GM12878 (cell line): ENCODE results near the gene EID1. TPM values are rescaled to one million over a fixed set of nuclear protein-coding genes. Genes with fewer than 3 reads are reported as not detected.

Experiments
- ATAC-seq: fragments of 200-7000 bp; cut with Tn5 transposase; 3 replicates; pipeline ENCODE4 v1.9.1; 2020; ENCODE audit warnings: mild to moderate bottlenecking, moderate library complexity
- BruUV-seq: library from RNA; stranded (reverse); fragments of 400-500 nt; replicated peaks from 2 replicates; lab custom pipeline; 2021; lab: Mats Ljungman, UMichigan
- CTCF ChIA-PET: fragments of 300-600 bp; sonication (Branson Sonifier 250); formaldehyde crosslinking; extraction: SDS; loops from one replicate; lab custom pipeline; 2021; ENCODE audit warnings: inconsistent platforms; lab: Yijun Ruan, JAX
- POLR2A ChIA-PET: fragments of 350-600 bp; formaldehyde crosslinking; extraction: SDS; loops from one replicate; lab custom pipeline; 2021; ENCODE audit warnings: inconsistent platforms; lab: Charles Lee
- RAD21 ChIA-PET: fragments of 300-600 bp; sonication (Branson Sonifier 250); formaldehyde crosslinking; loops from one replicate; lab custom pipeline; 2023; ENCODE audit warnings: antibody characterized with exemption; ENCODE audit not compliant: unreplicated experiment; lab: Charles Lee
- SMC1A ChIA-PET: fragments of 300-600 bp; sonication (Branson Sonifier 250); formaldehyde crosslinking; loops from one replicate; lab custom pipeline; 2023; ENCODE audit not compliant: unreplicated experiment, uncharacterized antibody; lab: Charles Lee
- DNase-seq: peaks from one replicate; pipeline ENCODE4 v3.0.0-alpha.2; 2011; ENCODE audit warnings: low read depth, low spot score
- FAIRE-seq: peaks from 3 replicates; lab custom pipeline; 2011; peaks lifted over from hg19 to GRCh38; lab: Jason Lieb, UNC
- H2AFZ ChIP-seq: 2 replicates; pipeline ENCODE4 v1.6.0; 2011; ENCODE audit warnings: low read depth, low read length, control low read depth; ENCODE audit not compliant: control insufficient read depth
- H3K27ac ChIP-seq: 2 replicates; pipeline ENCODE4 v1.5.1; 2011; ENCODE audit warnings: control low read depth; ENCODE audit not compliant: control insufficient read depth, insufficient read depth
- H3K27me3 ChIP-seq, 2 experiments: replicated peaks in 1 of 2; 2 replicates each; pipeline versions ENCODE4 v1.6.0 to v1.6.1; 2011; ENCODE audit warnings: low read length in 1 of 2; ENCODE audit not compliant: control insufficient read depth in 2 of 2, insufficient read depth in 2 of 2
- H3K36me3 ChIP-seq, 2 experiments: 2 replicates each; pipeline ENCODE4 v1.5.1; 2011; ENCODE audit warnings: low read length in 1 of 2; ENCODE audit not compliant: control insufficient read depth in 2 of 2, insufficient read depth in 2 of 2
- H3K4me1 ChIP-seq: 2 replicates; pipeline ENCODE4 v1.6.1; 2011; ENCODE audit warnings: mild to moderate bottlenecking, low read length, moderate library complexity, mixed read lengths; ENCODE audit not compliant: control insufficient read depth, insufficient read depth
- H3K4me2 ChIP-seq: 2 replicates; pipeline ENCODE4 v1.6.0; 2011; ENCODE audit warnings: control low read depth; ENCODE audit not compliant: control insufficient read depth, insufficient read depth
- H3K4me3 ChIP-seq: fragments of 200-600 bp; sonication (generic); 2 replicates; pipeline ENCODE4 v1.5.1; 2016
- H3K79me2 ChIP-seq: 2 replicates; pipeline ENCODE4 v1.6.0; 2011; ENCODE audit warnings: low read length; ENCODE audit not compliant: control insufficient read depth, insufficient read depth
- H3K9ac ChIP-seq: 2 replicates; pipeline ENCODE4 v1.8.0; 2011; ENCODE audit warnings: low read length, control low read depth, mixed read lengths; ENCODE audit not compliant: control insufficient read depth, insufficient read depth
- H3K9me3 ChIP-seq: replicated peaks from 3 replicates; pipeline ENCODE4 v1.5.1; 2011; ENCODE audit warnings: mild to moderate bottlenecking, low read length; ENCODE audit not compliant: control insufficient read depth, insufficient read depth
- H4K20me1 ChIP-seq: 2 replicates; pipeline ENCODE4 v1.6.0; 2011; ENCODE audit not compliant: control insufficient read depth, insufficient read depth
- CTCF ChIP-seq, 3 experiments: IDR thresholded peaks in 2 of 3; conservative IDR thresholded peaks in 1 of 3; 2 replicates each; pipeline ENCODE4 v1.5.1; 2011; ENCODE audit warnings: low read depth in 3 of 3, low read length in 3 of 3, mild to moderate bottlenecking in 3 of 3, control low read depth in 2 of 3, moderate library complexity in 2 of 3, inconsistent platforms in 1 of 3, mixed read lengths in 1 of 3; ENCODE audit not compliant: control insufficient read depth in 2 of 3, insufficient read depth in 1 of 3; ENCODE audit errors: extremely low read depth in 1 of 3
- MEF2B ChIP-seq: fragments of 450-650 bp; IDR thresholded peaks from 2 replicates; pipeline ENCODE4 v1.6.1; 2018; ENCODE audit warnings: mild to moderate bottlenecking, moderate library complexity; ENCODE audit not compliant: partially characterized antibody, poor library complexity, severe bottlenecking
- RAD21 ChIP-seq: IDR thresholded peaks from 2 replicates; pipeline ENCODE4 v1.6.1; 2011; ENCODE audit warnings: mild to moderate bottlenecking, low read depth, low read length, moderate library complexity; ENCODE audit not compliant: insufficient read depth
- SMC3 ChIP-seq: IDR thresholded peaks from 2 replicates; pipeline ENCODE4 v1.6.1; 2011; ENCODE audit warnings: low read length, improper control_type of control experiment, borderline replicate concordance
- WGBS: methylation state at CpG from one replicate; pipeline ENCODE4 v1.1.6; 2016; ENCODE audit warnings: low lambda C conversion rate; ENCODE audit not compliant: insufficient replicate concordance, insufficient coverage; ENCODE audit errors: missing lambda C conversion rate; 5-methylcytosine and 5-hydroxymethylcytosine counted together
- in situ Hi-C: fragments of 300-500 bp; cut with MboI; formaldehyde crosslinking; loops from 9 replicates; pipeline ENCODE4 v1.14.3; 2018; ENCODE audit warnings: mixed read lengths
- intact Hi-C: fragments of 100-400 bp; cut with micrococcal nuclease; formaldehyde crosslinking; loops from one replicate; pipeline ENCODE4 v1.14.2; 2022; ENCODE audit not compliant: unreplicated experiment
- polyA plus RNA-seq, 11 experiments: library from polyadenylated mRNA; depleted of rRNA in 4 of 11; unstranded in 6 of 11; stranded (reverse) in 5 of 11; fragments of >200 nt; fragmentation: Nextera tagmentation in 4 of 11; fragmentation: Illumina TruSeq in 1 of 11; extraction: Ambion mirVana in 4 of 11; extraction: Trizol in 1 of 11; gene quantifications; 1 replicate in 1 of 11; 2 replicates in 10 of 11; pipeline versions ENCODE4 v1.2.1 to v1.2.3, GENCODE V29; 2011 to 2016; ENCODE audit warnings: inconsistent platforms in 2 of 11, missing spikeins in 2 of 11, low read depth in 1 of 11
- total RNA-seq, 4 experiments: library from RNA; depleted of rRNA in 3 of 4; stranded (reverse); fragments of >200 nt in 3 of 4; fragmentation: Illumina TruSeq in 1 of 4; extraction: Trizol in 1 of 4; gene quantifications; 2 replicates each; pipeline versions ENCODE4 v1.2.1 to v1.2.3, GENCODE V29; 2013 to 2021

Gene EID1
- total and polyA plus RNA-seq, 10 of the 15 experiments (the other 5 are each of a cell fraction or from before 2014, with no cell fraction given), result 45.6 to 210 (median 124) TPM

- Histone ChIP-seq H3K4me1 (no peaks in the 10 kb centered on the region), H3K27ac (no peak overlapping the region), H3K79me2 (no peaks in the 10 kb centered on the region), H3K4me2 (no peak overlapping the region), H3K9ac (no peak overlapping the region), H3K27me3 (no peaks in the 10 kb centered on the region), H3K9me3 (no peaks in the 10 kb centered on the region), H3K4me3 (no peak overlapping the region), H2AFZ (no peak overlapping the region; the same call in 1 of the 2 replicates), H4K20me1 (no peaks in the 10 kb centered on the region), H3K36me3 (no peaks in the 10 kb centered on the region)
- ChIA-PET POLR2A (no interaction called here), SMC1A (interaction anchor here (0.5 kb wide), 1 partner anchor 327 kb away, joined by 3 read pairs; no protein-coding TSS in a partner anchor), RAD21 (interaction anchor here (1.1 to 1.2 kb wide), 3 partner anchors 45 to 497 kb away, joined by 3 to 4 read pairs (median 3); partner anchors contain the start of gene CEP152), CTCF (interaction anchor here (0.8 to 1.9 kb wide), 3 partner anchors 496 to 1460 kb away, joined by 3 to 7 read pairs (median 3); no protein-coding TSS in a partner anchor)
- FAIRE-seq, result no peak
- TF ChIP-seq CTCF (IDR thresholded peaks at IDR 0.05 in 2 of 3, conservative IDR thresholded peaks at IDR 0.05 in 1 of 3; ENCODE audit: control insufficient read depth in 2 of 3, extremely low read depth in 1 of 3, insufficient read depth in 1 of 3, low read depth in 3 of 3, low read length in 3 of 3), result peak in 1 of 3 experiments; percentile 25; a peak in 2 of 6 replicates
- TF ChIP-seq MEF2B, result no peak
- 0 out of 2 replicates have a peak, but pooled peaks have one; percentile 10 for TF ChIP-seq RAD21
- peak; percentile 24; the same call in 1 of the 2 replicates for TF ChIP-seq SMC3
- 14% methylated on average over 6 of the region's 6 CpGs for WGBS
- in situ Hi-C loops (no loop called here), intact Hi-C loops (loop anchor here (10.0 kb wide), 1 partner anchor 1149 kb away; no protein-coding TSS in a partner anchor)
- ATAC-seq, result no peak
- no peak for DNase-seq
- BruUV-seq, result no TSS peak
Observed at GRCh38 chr15:48855501-48856440, 22.2 kb upstream of the EID1 start.
